HFF-Myc (cell line): Measurements from ENCODE around the gene GIT1.

ENCODE experiments used
- DNase-seq: peaks from one replicate; pipeline ENCODE4 v3.0.0-alpha.2; 2011; ENCODE audit warnings: low read depth; ENCODE audit errors: extremely low read depth
- H3K4me3 ChIP-seq: replicated peaks from 2 replicates; pipeline ENCODE4 v1.5.1; 2011; ENCODE audit warnings: low read depth, mild to moderate bottlenecking, control low read depth, low read length
- TF ChIP-seq, protein P1 (sequence below): IDR thresholded peaks from 2 replicates; pipeline ENCODE4 v1.5.1; 2012; ENCODE audit warnings: mild to moderate bottlenecking, low read depth, low read length, control low read depth; ENCODE audit errors: missing control alignments

Gene GIT1

DNA sequence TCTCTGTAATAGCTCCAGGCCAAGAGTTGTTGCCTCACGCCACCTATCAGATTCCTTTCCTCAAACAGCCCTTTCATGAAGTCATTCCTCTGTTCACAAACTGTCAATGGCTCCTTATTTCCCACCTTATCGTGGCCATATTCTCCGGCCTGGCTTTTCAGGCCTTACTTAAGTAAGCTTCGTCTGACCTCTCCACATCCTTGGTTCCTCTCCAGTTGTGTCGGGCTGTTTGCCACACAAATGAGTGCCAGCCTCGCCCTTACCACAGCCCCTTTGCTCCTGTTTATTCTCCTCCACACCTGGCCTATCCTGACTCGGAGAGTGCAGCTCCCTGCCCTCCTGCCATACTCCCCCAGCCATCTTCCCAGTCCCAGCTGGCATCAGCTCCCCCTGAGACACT is 18.9 kb downstream of the GIT1 start:
- no peak for DNase-seq
- TF ChIP-seq, protein P1, sequence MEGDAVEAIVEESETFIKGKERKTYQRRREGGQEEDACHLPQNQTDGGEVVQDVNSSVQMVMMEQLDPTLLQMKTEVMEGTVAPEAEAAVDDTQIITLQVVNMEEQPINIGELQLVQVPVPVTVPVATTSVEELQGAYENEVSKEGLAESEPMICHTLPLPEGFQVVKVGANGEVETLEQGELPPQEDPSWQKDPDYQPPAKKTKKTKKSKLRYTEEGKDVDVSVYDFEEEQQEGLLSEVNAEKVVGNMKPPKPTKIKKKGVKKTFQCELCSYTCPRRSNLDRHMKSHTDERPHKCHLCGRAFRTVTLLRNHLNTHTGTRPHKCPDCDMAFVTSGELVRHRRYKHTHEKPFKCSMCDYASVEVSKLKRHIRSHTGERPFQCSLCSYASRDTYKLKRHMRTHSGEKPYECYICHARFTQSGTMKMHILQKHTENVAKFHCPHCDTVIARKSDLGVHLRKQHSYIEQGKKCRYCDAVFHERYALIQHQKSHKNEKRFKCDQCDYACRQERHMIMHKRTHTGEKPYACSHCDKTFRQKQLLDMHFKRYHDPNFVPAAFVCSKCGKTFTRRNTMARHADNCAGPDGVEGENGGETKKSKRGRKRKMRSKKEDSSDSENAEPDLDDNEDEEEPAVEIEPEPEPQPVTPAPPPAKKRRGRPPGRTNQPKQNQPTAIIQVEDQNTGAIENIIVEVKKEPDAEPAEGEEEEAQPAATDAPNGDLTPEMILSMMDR, result no peak
- H3K4me3 ChIP-seq, result no peak overlapping the region

DNA sequence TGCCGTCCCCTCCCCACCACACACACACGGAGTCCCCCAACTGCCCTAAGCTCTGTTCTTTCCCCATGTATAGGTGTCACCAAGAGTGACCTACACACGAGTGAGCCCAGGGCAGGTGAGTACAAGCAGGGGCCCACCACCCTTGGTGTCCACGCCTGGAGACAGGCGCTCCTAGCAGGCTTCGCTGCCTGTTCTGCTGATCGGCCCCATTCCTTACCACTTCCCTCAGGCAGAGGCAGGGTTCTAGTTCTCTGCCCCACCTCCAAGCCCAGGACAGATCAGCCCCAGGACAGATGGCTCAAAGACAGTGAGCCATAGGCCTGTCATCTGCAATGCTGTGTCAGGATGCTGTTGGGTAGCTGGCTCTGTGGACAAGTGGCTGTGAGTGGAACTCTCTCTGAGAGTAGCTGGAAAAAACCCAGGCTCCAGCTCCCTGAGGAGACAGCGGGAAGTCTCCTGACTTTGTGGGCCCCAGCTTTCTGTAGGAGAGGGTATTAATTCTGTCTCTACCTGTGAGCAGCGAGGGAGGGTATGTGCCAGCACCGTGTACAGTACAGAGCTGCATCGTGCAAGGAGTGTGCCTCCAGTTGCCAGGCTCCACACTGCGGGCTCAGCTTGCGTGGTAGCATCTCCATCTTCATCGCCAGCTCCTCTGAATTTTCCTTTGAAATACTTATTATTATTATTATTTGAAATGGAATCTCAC is 20.1 kb downstream of the GIT1 start:
- no peak for DNase-seq
- TF ChIP-seq, protein P1, result no peak
- H3K4me3 ChIP-seq, result peak overlapping the region; percentile 66

DNA sequence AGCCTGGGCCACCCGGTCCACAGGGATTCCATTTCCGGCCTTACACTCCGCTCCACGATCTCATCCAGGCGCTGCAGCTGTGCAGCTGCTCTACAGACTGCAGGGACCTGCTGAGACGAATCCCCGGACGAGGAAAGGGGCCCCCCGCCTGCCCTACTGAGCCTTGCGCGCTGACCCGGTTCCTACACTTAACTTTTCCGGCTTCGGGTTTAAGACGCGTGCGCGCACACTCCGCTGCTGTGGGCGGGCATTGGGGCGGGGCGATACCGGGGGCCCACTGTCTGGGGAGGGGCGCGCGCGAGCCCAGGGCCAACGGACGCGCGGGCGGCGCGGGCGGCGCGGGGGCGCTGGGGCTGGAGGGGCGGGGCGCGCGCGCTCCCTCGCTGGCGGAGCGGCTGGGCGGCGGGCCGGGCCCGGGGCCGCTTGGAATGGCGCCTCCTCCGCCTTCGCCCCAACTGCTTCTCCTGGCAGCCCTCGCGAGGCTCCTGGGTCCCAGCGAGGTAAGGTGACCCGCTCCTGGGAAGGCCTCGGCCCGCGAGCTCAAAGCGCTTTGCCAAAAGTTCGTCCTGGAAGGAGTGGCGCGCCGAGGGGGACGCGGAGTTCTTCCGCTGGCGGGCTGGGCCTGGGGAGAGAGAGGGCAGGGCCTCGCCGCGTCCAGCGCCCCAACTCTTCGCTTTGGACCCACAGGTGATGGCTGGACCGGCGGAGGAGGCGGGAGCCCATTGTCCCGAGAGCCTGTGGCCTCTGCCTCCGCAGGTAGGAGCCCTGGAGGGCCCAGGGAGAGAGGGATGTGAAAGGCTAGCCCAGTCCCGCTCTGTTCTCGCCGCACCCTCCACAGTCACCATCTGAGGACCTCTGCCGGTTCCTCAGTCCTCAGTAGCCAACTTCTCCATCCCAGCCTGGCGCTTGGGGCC is 20.9 kb downstream of the GIT1 start, which contains the start of gene TP53I13:
TSS of gene TP53I13 (plus strand) at position 371 of the 914 bp plus-strand sequence. CDS start at position 429, 58 bp downstream.
- TF ChIP-seq, protein P1, result no peak
- DNase-seq, result no peak
- peak within 1 kb of the TSS; percentile 66 for H3K4me3 ChIP-seq

DNA sequence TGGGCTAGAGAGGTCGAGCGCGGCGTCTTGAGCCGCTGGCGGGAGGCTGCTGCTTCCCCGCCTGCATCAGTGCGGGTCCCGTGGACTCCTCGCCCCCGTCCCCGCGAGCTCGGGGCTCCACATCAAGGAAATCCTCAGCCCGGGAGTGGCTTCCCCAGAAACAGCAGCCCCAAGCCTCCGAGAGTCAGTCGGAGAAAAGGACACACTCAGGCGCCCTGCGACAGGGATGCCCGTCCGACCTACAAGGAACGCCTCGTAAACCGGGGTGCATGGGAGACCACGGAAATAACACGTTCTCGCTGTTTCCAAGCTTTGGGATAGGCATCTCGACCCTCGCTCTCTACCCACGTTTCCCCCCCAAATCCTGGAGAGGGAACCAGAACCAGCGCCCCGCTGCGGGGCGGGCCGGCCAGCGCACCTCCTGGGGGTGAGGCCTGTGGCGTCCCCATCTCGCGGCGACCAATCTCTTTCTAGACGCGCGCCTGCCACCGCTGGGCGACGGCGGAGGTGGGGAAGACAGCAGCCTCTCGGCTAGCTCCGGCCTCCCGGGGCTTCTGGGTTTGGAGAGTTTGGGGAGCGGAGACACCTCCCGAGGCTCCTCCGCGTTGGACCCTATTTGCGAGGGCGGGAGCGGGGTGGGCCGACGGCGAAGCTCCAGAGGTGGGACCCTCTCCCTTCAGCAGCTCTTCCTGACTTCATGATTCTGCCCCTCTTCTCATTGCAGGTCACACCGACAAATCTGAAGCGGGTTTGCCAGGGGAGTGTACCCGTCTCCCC is 21.7 kb downstream of the GIT1 start:
- no peak for DNase-seq
- H3K4me3 ChIP-seq, result peak overlapping the region; percentile 66
- TF ChIP-seq, protein P1, result no peak

DNA sequence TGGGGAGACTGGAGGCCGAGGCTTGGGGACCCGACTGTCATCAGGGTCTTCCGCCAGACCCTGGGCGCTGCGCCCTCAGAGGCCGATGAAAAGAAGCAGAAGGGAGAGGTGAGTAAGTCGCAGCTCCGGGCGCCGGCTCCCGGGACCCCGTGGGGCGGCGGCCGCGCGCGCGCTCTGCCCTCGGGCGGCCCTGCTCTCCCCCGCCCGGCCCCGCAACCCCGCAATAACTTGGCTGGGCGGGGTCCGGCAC is 22.2 kb downstream of the GIT1 start:
- DNase-seq, result no peak
- TF ChIP-seq, protein P1, result no peak

GRCh38 chr17:29566473-29567303 is 22.8 kb downstream of the GIT1 start, which contains the start of gene ABHD15:
ABHD15 (minus strand) TSS chr17:29567037; CDS start chr17:29566966, 71 bp downstream.
- H3K4me3 ChIP-seq, result peak within 1 kb of the TSS; percentile 66
- TF ChIP-seq, protein P1, result no peak
- DNase-seq, result no peak

More for the DNA sequence above, 22.2 kb downstream of the GIT1 start:
- peak overlapping the region; percentile 66 for H3K4me3 ChIP-seq
